Measurements from ENCODE around the gene RHBDD3. TPM values are rescaled to one million over a fixed set of nuclear protein-coding genes. Genes with fewer than 3 reads are reported as not detected.

The RHBDD3 gene
- total and polyA plus RNA-seq, 2 of the 8 experiments (the other 6 are each of a cell fraction or from before 2014, with no cell fraction given): 72.1 to 117 TPM

GRCh38 chr22:29306175-29306834 is 38.5 kb upstream of the RHBDD3 start, which contains the start of gene GAS2L1:
Gene GAS2L1, plus strand, starts transcription at chr22:29306650. Its CDS starts 1,456 bp downstream, at chr22:29308106.
- H3K4ac ChIP-seq (replicated peaks; ENCODE audit: insufficient read length, low read depth, low read length): peak within 1 kb of the TSS; percentile 94
- H3K56ac ChIP-seq (replicated peaks; ENCODE audit: insufficient read length, low read depth, low read length): peak within 1 kb of the TSS; percentile 77
- H2AK5ac ChIP-seq (ENCODE audit: low read depth, low read length): 0 out of 2 replicates have a peak within 1 kb of the TSS, but pooled peaks have one; percentile 93
- CTCF ChIA-PET (ENCODE audit: partially characterized antibody): interaction anchor here (0.6 to 2.2 kb wide), 5 partner anchors 12 to 53 kb away, joined by 3 to 10 read pairs (median 4); no protein-coding TSS in a partner anchor
- H3K14ac ChIP-seq (ENCODE audit: insufficient read length): peak within 1 kb of the TSS; percentile 49
- no peak within 1 kb of the TSS for H3K27ac ChIP-seq (ENCODE audit: low read depth, low read length)
- H2BK5ac ChIP-seq (ENCODE audit: low read depth, low read length): peak within 1 kb of the TSS; percentile 95; the same call in 1 of the 2 replicates
- peak within 1 kb of the TSS; percentile 93 for H3K18ac ChIP-seq (ENCODE audit: extremely low read depth, low read length)
- H3K4me1 ChIP-seq (replicated peaks in 1 of 4; ENCODE audit: control insufficient read depth in 3 of 4, insufficient read depth in 4 of 4, low read length in 3 of 4): peaks cover 0 to 13% (median 7%) of the 10 kb centered on the region in 4 experiments; a peak in 5 of 7 replicates
- DNase-seq (ENCODE audit: low read depth in 1 of 2, low spot score in 2 of 2): peak; percentile 50 to 87
- peak within 1 kb of the TSS; percentile 83 for H4K91ac ChIP-seq (replicated peaks; ENCODE audit: insufficient read length, low read length)
- H4K8ac ChIP-seq (ENCODE audit: extremely low read depth, insufficient read depth, low read length): peak within 1 kb of the TSS; percentile 95
- no peaks in the 10 kb centered on the region for H3K36me3 ChIP-seq (ENCODE audit: control insufficient read depth in 2 of 4, insufficient read depth in 4 of 4, low read length in 3 of 4)
- H4K20me1 ChIP-seq (replicated peaks in 1 of 2; ENCODE audit: control insufficient read depth in 1 of 2, insufficient read depth in 2 of 2, low read length in 2 of 2): peaks cover 0 to 8% of the 10 kb centered on the region in 2 experiments
- H3K23ac ChIP-seq (ENCODE audit: insufficient read length): no peak within 1 kb of the TSS
- H2BK15ac ChIP-seq (ENCODE audit: low read length): peak within 1 kb of the TSS; percentile 93
- peak within 1 kb of the TSS; percentile 96; the same call in 1 of the 2 replicates for H2BK12ac ChIP-seq (ENCODE audit: low read depth, low read length)
- peaks cover 0 to 7% (median 0%) of the 10 kb centered on the region in 4 experiments; a peak in 2 of 7 replicates for H3K27me3 ChIP-seq (replicated peaks in 1 of 4; ENCODE audit: control insufficient read depth in 3 of 4, extremely low read depth in 1 of 4, insufficient read depth in 3 of 4, low read length in 3 of 4)
- FAIRE-seq: no peak
- H3K9me3 ChIP-seq (ENCODE audit: insufficient read depth in 2 of 2, low read depth in 1 of 2, low read length in 1 of 2): no peaks in the 10 kb centered on the region
- H2AFZ ChIP-seq (ENCODE audit: low read length): peak within 1 kb of the TSS; percentile 61; the same call in 1 of the 2 replicates
- H2BK20ac ChIP-seq (ENCODE audit: low read length): peak within 1 kb of the TSS; percentile 95; the same call in 1 of the 2 replicates
- 1% methylated on average over 26 of the region's 40 CpGs; no CpG with 5 or more reads in 1 of the 2 experiments for WGBS, 2 experiments (ENCODE audit: extremely low coverage in 1 of 2, insufficient coverage in 1 of 2, insufficient read length in 1 of 2, insufficient replicate concordance in 2 of 2, low coverage in 1 of 2, low lambda C conversion rate in 2 of 2, missing lambda C conversion rate in 1 of 2)
- POLR2A ChIA-PET (ENCODE audit: partially characterized antibody): interaction anchor here (0.8 to 9.1 kb wide), 14 partner anchors 8 to 273 kb away, joined by 3 to 66 read pairs (median 6); partner anchors contain the start of genes EWSR1, RASL10A, RHBDD3 and THOC5
- no peaks in the 10 kb centered on the region for H3K79me2 ChIP-seq (ENCODE audit: control insufficient read depth in 1 of 2, insufficient read depth in 2 of 2, low read length in 2 of 2)
- peak within 1 kb of the TSS; percentile 90 for H2BK120ac ChIP-seq (replicated peaks; ENCODE audit: low read depth, low read length)
- H3K9ac ChIP-seq (replicated peaks in 1 of 4; ENCODE audit: extremely low read depth in 1 of 4, low read depth in 3 of 4, low read length in 3 of 4): peak within 1 kb of the TSS in 1 of 4 experiments; percentile 5; a peak in 2 of 7 replicates
- peak within 1 kb of the TSS; percentile 40 to 68 (median 52) for H3K4me3 ChIP-seq (ENCODE audit: extremely low read depth in 1 of 4, insufficient read depth in 2 of 4, low read depth in 3 of 4, low read length in 4 of 4)
- H3K4me2 ChIP-seq (ENCODE audit: insufficient read depth in 1 of 2, low read depth in 2 of 2, low read length in 2 of 2): peak within 1 kb of the TSS; percentile 72 to 74
- no peaks in the 10 kb centered on the region for H3K79me1 ChIP-seq (ENCODE audit: low read depth, low read length)
- peaks cover 6% of the 10 kb centered on the region; the same call in 1 of the 2 replicates for H3K23me2 ChIP-seq (ENCODE audit: low read depth, low read length)
- peak within 1 kb of the TSS; percentile 76 for H4K5ac ChIP-seq (ENCODE audit: insufficient read length, low read depth, low read length)
- no peak for TF ChIP-seq EGR1 (IDR thresholded peaks at IDR 0.05; ENCODE audit: borderline replicate concordance, low read depth, low read length)
- 0 out of 2 replicates have a peak, but pooled peaks have one; percentile 29 for TF ChIP-seq TCF12 (IDR thresholded peaks at IDR 0.05; ENCODE audit: low read depth, low read length)
- no peak for TF ChIP-seq JUND (IDR thresholded peaks at IDR 0.05; ENCODE audit: low read length)
- TF ChIP-seq SP4 (IDR thresholded peaks at IDR 0.05; ENCODE audit: low read length): no peak
- TF ChIP-seq TAF7 (optimal IDR thresholded peaks at IDR 0.05; ENCODE audit: borderline replicate concordance, low read depth, low read length): no peak
- 0 out of 2 replicates have a peak, but pooled peaks have one; percentile 18 for TF ChIP-seq SUZ12 (IDR thresholded peaks at IDR 0.05; ENCODE audit: low read length)
- no peak for TF ChIP-seq BCL11A (IDR thresholded peaks at IDR 0.05; ENCODE audit: low read depth in 2 of 2, low read length in 2 of 2)
- TF ChIP-seq, protein P1, sequence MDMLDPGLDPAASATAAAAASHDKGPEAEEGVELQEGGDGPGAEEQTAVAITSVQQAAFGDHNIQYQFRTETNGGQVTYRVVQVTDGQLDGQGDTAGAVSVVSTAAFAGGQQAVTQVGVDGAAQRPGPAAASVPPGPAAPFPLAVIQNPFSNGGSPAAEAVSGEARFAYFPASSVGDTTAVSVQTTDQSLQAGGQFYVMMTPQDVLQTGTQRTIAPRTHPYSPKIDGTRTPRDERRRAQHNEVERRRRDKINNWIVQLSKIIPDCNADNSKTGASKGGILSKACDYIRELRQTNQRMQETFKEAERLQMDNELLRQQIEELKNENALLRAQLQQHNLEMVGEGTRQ (IDR thresholded peaks at IDR 0.05; ENCODE audit: low read length): no peak
- TF ChIP-seq POLR2AphosphoS5 (IDR thresholded peaks at IDR 0.05; ENCODE audit: low read depth, low read length): no peak
- no peak for TF ChIP-seq CHD2 (IDR thresholded peaks at IDR 0.05; ENCODE audit: low read length)
- no peak for TF ChIP-seq JUN (IDR thresholded peaks at IDR 0.05; ENCODE audit: low read depth, low read length)
